Trophoblast cell (in vitro differentiated cells and primary cell): ENCODE results near the gene CTBP2.

ENCODE experiments used
- DNase-seq, 2 donors: peaks; one replicate each; pipeline ENCODE4 v3.0.0-alpha.2; 2016
- H2AFZ ChIP-seq: 2 replicates; pipeline ENCODE4 v1.6.1; 2013; ENCODE audit warnings: low read length, moderate library complexity, mild to moderate bottlenecking; ENCODE audit not compliant: insufficient read depth, poor library complexity
- H2AK5ac ChIP-seq: 2 replicates; pipeline ENCODE4 v1.6.1; 2013; ENCODE audit warnings: mild to moderate bottlenecking, low read length
- H2BK120ac ChIP-seq: 2 replicates; pipeline ENCODE4 v1.6.1; 2013; ENCODE audit warnings: low read length, mild to moderate bottlenecking, moderate library complexity; ENCODE audit not compliant: insufficient read depth, poor library complexity
- H2BK12ac ChIP-seq: 2 replicates; pipeline ENCODE4 v1.6.1; 2013; ENCODE audit warnings: mild to moderate bottlenecking, low read length, moderate library complexity
- H2BK5ac ChIP-seq: 2 replicates; pipeline ENCODE4 v1.6.1; 2013; ENCODE audit warnings: low read length, low read depth, moderate library complexity, mild to moderate bottlenecking; ENCODE audit not compliant: poor library complexity
- H3K14ac ChIP-seq: 2 replicates; pipeline ENCODE4 v1.6.1; 2013; ENCODE audit warnings: mild to moderate bottlenecking, low read length
- H3K18ac ChIP-seq: 2 replicates; pipeline ENCODE4 v1.6.1; 2013; ENCODE audit warnings: mild to moderate bottlenecking, low read length
- H3K23ac ChIP-seq: 2 replicates; pipeline ENCODE4 v1.6.1; 2013; ENCODE audit warnings: low read length
- H3K27ac ChIP-seq: 2 replicates; pipeline ENCODE4 v1.5.1; 2013; ENCODE audit warnings: low read depth, mild to moderate bottlenecking, inconsistent platforms, low read length, moderate library complexity
- H3K27me3 ChIP-seq: 2 replicates; pipeline ENCODE4 v1.6.1; 2013; ENCODE audit warnings: inconsistent platforms, mild to moderate bottlenecking, low read length, moderate library complexity; ENCODE audit not compliant: insufficient read depth
- H3K36me3 ChIP-seq, 2 experiments: 1 replicate in 1 of 2; 2 replicates in 1 of 2; pipeline ENCODE4 v1.6.1; 2013; ENCODE audit warnings: low read length in 2 of 2, mild to moderate bottlenecking in 2 of 2, moderate library complexity in 1 of 2; ENCODE audit not compliant: insufficient read depth in 2 of 2, control insufficient read depth in 1 of 2
- H3K4ac ChIP-seq: 2 replicates; pipeline ENCODE4 v1.6.1; 2013; ENCODE audit warnings: low read depth, mild to moderate bottlenecking, low read length, moderate library complexity
- H3K4me1 ChIP-seq, 2 experiments: 1 replicate in 1 of 2; 2 replicates in 1 of 2; pipeline ENCODE4 v1.6.1; 2013; ENCODE audit warnings: low read length in 2 of 2, mild to moderate bottlenecking in 2 of 2, moderate library complexity in 1 of 2; ENCODE audit not compliant: insufficient read depth in 2 of 2, control insufficient read depth in 1 of 2
- H3K4me2 ChIP-seq: 2 replicates; pipeline ENCODE4 v1.6.1; 2013; ENCODE audit warnings: inconsistent platforms, mild to moderate bottlenecking, low read length, moderate library complexity
- H3K4me3 ChIP-seq: 2 replicates; pipeline ENCODE4 v1.5.1; 2013; ENCODE audit warnings: mild to moderate bottlenecking, low read depth, low read length, inconsistent platforms
- H3K79me1 ChIP-seq: one replicate; pipeline ENCODE4 v1.6.1; 2013; ENCODE audit warnings: low read length
- H3K79me2 ChIP-seq: 2 replicates; pipeline ENCODE4 v1.6.1; 2013; ENCODE audit warnings: low read length, mild to moderate bottlenecking; ENCODE audit not compliant: control insufficient read depth, insufficient read depth, poor library complexity
- H3K9ac ChIP-seq: 2 replicates; pipeline ENCODE4 v1.6.1; 2013; ENCODE audit warnings: mild to moderate bottlenecking, low read length
- H3K9me3 ChIP-seq: 2 replicates; pipeline ENCODE4 v1.6.1; 2013; ENCODE audit warnings: low read depth, mild to moderate bottlenecking, control low read depth, inconsistent platforms, low read length; ENCODE audit not compliant: insufficient read depth
- H4K12ac ChIP-seq: 2 replicates; pipeline ENCODE4 v1.6.1; 2013; ENCODE audit warnings: low read depth, mild to moderate bottlenecking, low read length, moderate library complexity
- H4K8ac ChIP-seq: 2 replicates; pipeline ENCODE4 v1.6.1; 2013; ENCODE audit warnings: low read depth, mild to moderate bottlenecking, low read length, moderate library complexity
- H4K91ac ChIP-seq: one replicate; pipeline ENCODE4 v1.6.1; 2013; ENCODE audit warnings: low read depth, mild to moderate bottlenecking, low read length, moderate library complexity
- WGBS: extraction: QIAGEN DNeasy Blood & Tissue Kit; methylation state at CpG from one replicate; pipeline ENCODE4 v1.1.7; 2013; ENCODE audit warnings: missing lambda C conversion rate; ENCODE audit not compliant: insufficient read length, insufficient coverage; ENCODE audit errors: extremely low coverage; 5-methylcytosine and 5-hydroxymethylcytosine counted together

CTBP2 gene

GRCh38 chr10:125205431-125205830, 45.1 kb upstream of the CTBP2 start:
- Histone ChIP-seq H3K4me3 (no peak overlapping the region), H4K12ac (no peak overlapping the region), H3K36me3 (no peaks in the 10 kb centered on the region), H3K79me1 (peaks cover 2% of the 10 kb centered on the region), H2BK5ac (no peak overlapping the region), H4K8ac (no peak overlapping the region), H3K4me1 (peaks cover 14 to 19% of the 10 kb centered on the region in 2 experiments), H3K27ac (no peak overlapping the region), H3K4ac (no peak overlapping the region), H3K4me2 (no peak overlapping the region), H3K23ac (no peak overlapping the region), H3K18ac (no peak overlapping the region), H2AK5ac (no peak overlapping the region), H2AFZ (no peak overlapping the region), H3K27me3 (no peaks in the 10 kb centered on the region), H3K14ac (no peak overlapping the region), H3K9me3 (peaks cover under 1% of the 10 kb centered on the region), H2BK120ac (no peak overlapping the region), H3K9ac (no peak overlapping the region), H4K91ac (no peak overlapping the region), H2BK12ac (no peak overlapping the region), H3K79me2 (no peaks in the 10 kb centered on the region)
- DNase-seq: no peak
- WGBS: no CpG with 5 or more reads among the region's 2 CpGs

- H2BK5ac ChIP-seq: no peak overlapping the region
- H2AK5ac ChIP-seq: no peak overlapping the region
- H3K27me3 ChIP-seq: no peaks in the 10 kb centered on the region
- H4K12ac ChIP-seq: no peak overlapping the region
- no peak overlapping the region for H3K14ac ChIP-seq
- no peaks in the 10 kb centered on the region for H3K36me3 ChIP-seq
- H3K9ac ChIP-seq: no peak overlapping the region
- H3K79me1 ChIP-seq: peaks cover 2% of the 10 kb centered on the region
- H3K27ac ChIP-seq: no peak overlapping the region
- H3K4me3 ChIP-seq: no peak overlapping the region
- H2BK12ac ChIP-seq: no peak overlapping the region
- DNase-seq: no peak
- no CpG with 5 or more reads among the region's 5 CpGs for WGBS
- no peak overlapping the region for H4K91ac ChIP-seq
- no peak overlapping the region for H3K4me2 ChIP-seq
- H3K4ac ChIP-seq: no peak overlapping the region
- H3K18ac ChIP-seq: no peak overlapping the region
- no peak overlapping the region for H2AFZ ChIP-seq
- peaks cover 3% of the 10 kb centered on the region for H3K9me3 ChIP-seq
- H3K79me2 ChIP-seq: no peaks in the 10 kb centered on the region
- no peak overlapping the region for H3K23ac ChIP-seq
- no peak overlapping the region for H4K8ac ChIP-seq
- H2BK120ac ChIP-seq: no peak overlapping the region
- peaks cover 14 to 19% of the 10 kb centered on the region in 2 experiments for H3K4me1 ChIP-seq
Measured at GRCh38 chr10:125204400-125204799, 44.0 kb upstream of the CTBP2 start.

- H3K4me3 ChIP-seq: no peak overlapping the region
- no peak overlapping the region for H2AFZ ChIP-seq
Measured at GRCh38 chr10:125203186-125203800, 42.9 kb upstream of the CTBP2 start.

GRCh38 chr10:125201791-125202622, 41.6 kb upstream of the CTBP2 start:
- H4K12ac ChIP-seq: no peak overlapping the region
- H3K79me2 ChIP-seq: no peaks in the 10 kb centered on the region
- H2AK5ac ChIP-seq: no peak overlapping the region
- H3K18ac ChIP-seq: no peak overlapping the region
- no CpG with 5 or more reads among the region's 10 CpGs for WGBS
- H2AFZ ChIP-seq: no peak overlapping the region
- no peak overlapping the region for H2BK5ac ChIP-seq
- no peak overlapping the region for H2BK12ac ChIP-seq
- H2BK120ac ChIP-seq: no peak overlapping the region
- no peak overlapping the region for H3K14ac ChIP-seq
- peaks cover 2% of the 10 kb centered on the region for H3K79me1 ChIP-seq
- H3K9ac ChIP-seq: no peak overlapping the region
- H3K4ac ChIP-seq: no peak overlapping the region
- peaks cover 3% of the 10 kb centered on the region for H3K9me3 ChIP-seq
- no peak overlapping the region for H3K4me2 ChIP-seq
- no peak overlapping the region for H3K23ac ChIP-seq
- peaks cover 14 to 19% of the 10 kb centered on the region in 2 experiments for H3K4me1 ChIP-seq
- H3K4me3 ChIP-seq: no peak overlapping the region
- H3K27me3 ChIP-seq: no peaks in the 10 kb centered on the region
- peak; percentile 98 for DNase-seq
- H3K27ac ChIP-seq: no peak overlapping the region
- H4K8ac ChIP-seq: no peak overlapping the region
- H3K36me3 ChIP-seq: no peaks in the 10 kb centered on the region
- no peak overlapping the region for H4K91ac ChIP-seq

More at GRCh38 chr10:125203186-125203800, 42.9 kb upstream of the CTBP2 start:
- no peak overlapping the region for H3K23ac ChIP-seq
- no peak overlapping the region for H3K18ac ChIP-seq
- WGBS: no CpG with 5 or more reads among the region's 10 CpGs
- H2BK5ac ChIP-seq: no peak overlapping the region
- H3K9me3 ChIP-seq: peaks cover 3% of the 10 kb centered on the region
- no peak overlapping the region for H3K9ac ChIP-seq
- no peak overlapping the region for H3K4me2 ChIP-seq
- no peak overlapping the region for H3K4ac ChIP-seq
- H4K8ac ChIP-seq: no peak overlapping the region
- H3K27me3 ChIP-seq: no peaks in the 10 kb centered on the region
- no peak overlapping the region for H2BK12ac ChIP-seq
- H3K14ac ChIP-seq: no peak overlapping the region
- peaks cover 2% of the 10 kb centered on the region for H3K79me1 ChIP-seq
- no peak overlapping the region for H3K27ac ChIP-seq
- peaks cover 14 to 19% of the 10 kb centered on the region in 2 experiments for H3K4me1 ChIP-seq
- no peak overlapping the region for H4K91ac ChIP-seq
- no peak for DNase-seq
- no peaks in the 10 kb centered on the region for H3K79me2 ChIP-seq
- H2AK5ac ChIP-seq: no peak overlapping the region
- no peaks in the 10 kb centered on the region for H3K36me3 ChIP-seq
- no peak overlapping the region for H4K12ac ChIP-seq
- no peak overlapping the region for H2BK120ac ChIP-seq
